Endometrial microvascular endothelial cells (primary cell): ENCODE data around the gene STX10. TPM values are rescaled to one million over a fixed set of nuclear protein-coding genes. Genes with fewer than 3 reads are reported as not detected.

Experiments
- in situ Hi-C: cut with HindIII; loops from 2 replicates; pipeline ENCODE4 v1.10.0; 2017; ENCODE audit warnings: low sequenced_read_pairs, low pct_unique_long_range_greater_than_20kb; ENCODE audit errors: inconsistent ontology term
- total RNA-seq: library from RNA; depleted of rRNA; stranded (reverse); fragments of >200 nt; gene quantifications from one replicate; pipeline ENCODE4 v1.2.3, GENCODE V29; 2015; ENCODE audit errors: inconsistent ontology term

STX10 gene
- total RNA-seq, 1 donor from 2014 or later = 75.5 TPM

- in situ Hi-C loops = no loop called here
These were observed 56.1 kb downstream of the STX10 start for GRCh38 chr19:13094106-13094504.

Other genes starting within 250 kb of the STX10 start
- not detected for gene SYCE2, start 231.1 kb downstream of the STX10 start, total RNA-seq
- 91.9 TPM for gene FARSA, start 216.7 kb downstream of the STX10 start, total RNA-seq
- gene CALR, start 211.8 kb downstream of the STX10 start, total RNA-seq = 1,581 TPM
- gene RAD23A, start 204.5 kb downstream of the STX10 start, total RNA-seq = 138 TPM
- gene GADD45GIP1, start 193.2 kb downstream of the STX10 start, total RNA-seq = 41.4 TPM
- gene DAND5, start 180.8 kb downstream of the STX10 start, total RNA-seq = not detected
- 7.9 TPM for gene NFIX, start 154.9 kb downstream of the STX10 start, total RNA-seq
- 135 TPM for gene LYL1, start 47.5 kb downstream of the STX10 start, total RNA-seq
- gene TRMT1, start 33.6 kb downstream of the STX10 start, total RNA-seq = 53.1 TPM
- gene NACC1, start 32.1 kb downstream of the STX10 start, total RNA-seq = 99.0 TPM
- gene IER2, start within 50 bp of the STX10 start, total RNA-seq = 93.7 TPM